ENCODE measurements around the gene PABPC1L. TPM values are rescaled to one million over a fixed set of nuclear protein-coding genes. Genes with fewer than 3 reads are reported as not detected.
A peak's percentile ranks its signal among the peaks of the same experiment; 100 is the strongest.
"Not testable (repeated sequence)": the region's sequence is repeated elsewhere in the genome, so short reads cannot be mapped to it uniquely, and the experiment has no call there.

PABPC1L gene
- 17.3 TPM for total RNA-seq (ENCODE audit: unreplicated experiment)
- long read RNA-seq: 0 reads

- H3K4me1 Mint-ChIP-seq (ENCODE audit: unreplicated experiment): peaks cover 11% of the 10 kb centered on the region
- H3K4me3 Mint-ChIP-seq (ENCODE audit: unreplicated experiment): peak within 1 kb of the TSS; percentile 84
- no peak for TF ChIP-seq CTCF (IDR thresholded peaks at IDR 0.05; ENCODE audit: unreplicated experiment)
- peak within 1 kb of the TSS; percentile 37 for H3K27ac Mint-ChIP-seq (ENCODE audit: unreplicated experiment)
- H3K27me3 Mint-ChIP-seq (ENCODE audit: unreplicated experiment): no peaks in the 10 kb centered on the region
- no peaks in the 10 kb centered on the region for H3K9me3 Mint-ChIP-seq (ENCODE audit: unreplicated experiment)
- peaks cover 26% of the 10 kb centered on the region for H3K36me3 Mint-ChIP-seq (ENCODE audit: low read depth, unreplicated experiment)
- DNase-seq (ENCODE audit: low spot score): peak; percentile 46
Observed at GRCh38 chr20:44909872-44910689, at the start of gene PABPC1L. PABPC1L (plus strand) TSS chr20:44910060; CDS start chr20:44910144, 84 bp downstream.

DNA sequence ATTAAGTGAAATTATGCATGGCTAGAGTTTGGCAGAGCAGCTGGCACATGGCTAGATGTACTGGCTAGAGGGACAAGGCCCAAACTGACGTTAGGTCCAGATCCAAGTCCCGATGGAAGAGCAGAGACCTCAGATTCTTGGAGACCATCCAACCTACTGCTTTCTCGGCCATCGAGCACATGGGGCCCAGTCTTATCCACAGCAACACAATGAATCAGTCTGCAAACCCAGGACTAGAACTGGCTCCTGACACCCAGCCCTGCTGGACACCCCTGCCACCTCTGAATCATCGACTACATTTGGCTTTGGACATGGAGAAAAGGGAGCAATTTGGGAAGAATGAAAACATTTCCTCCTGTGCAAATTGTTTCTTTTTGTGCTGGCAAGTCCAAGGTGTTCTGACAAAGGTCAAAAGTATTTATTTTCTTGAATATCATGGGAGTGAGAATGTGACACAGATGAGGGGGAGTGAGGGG, 48.3 kb upstream of the PABPC1L start:
- Mint-ChIP-seq H3K9me3 (ENCODE audit: unreplicated experiment) (no peaks in the 10 kb centered on the region), H3K27me3 (ENCODE audit: unreplicated experiment) (no peaks in the 10 kb centered on the region), H3K27ac (ENCODE audit: unreplicated experiment) (no peak overlapping the region), H3K36me3 (ENCODE audit: low read depth, unreplicated experiment) (no peaks in the 10 kb centered on the region), H3K4me3 (ENCODE audit: unreplicated experiment) (no peak overlapping the region), H3K4me1 (ENCODE audit: unreplicated experiment) (no peaks in the 10 kb centered on the region)
- DNase-seq (ENCODE audit: low spot score): no peak
- TF ChIP-seq CTCF (IDR thresholded peaks at IDR 0.05; ENCODE audit: unreplicated experiment): no peak

DNA sequence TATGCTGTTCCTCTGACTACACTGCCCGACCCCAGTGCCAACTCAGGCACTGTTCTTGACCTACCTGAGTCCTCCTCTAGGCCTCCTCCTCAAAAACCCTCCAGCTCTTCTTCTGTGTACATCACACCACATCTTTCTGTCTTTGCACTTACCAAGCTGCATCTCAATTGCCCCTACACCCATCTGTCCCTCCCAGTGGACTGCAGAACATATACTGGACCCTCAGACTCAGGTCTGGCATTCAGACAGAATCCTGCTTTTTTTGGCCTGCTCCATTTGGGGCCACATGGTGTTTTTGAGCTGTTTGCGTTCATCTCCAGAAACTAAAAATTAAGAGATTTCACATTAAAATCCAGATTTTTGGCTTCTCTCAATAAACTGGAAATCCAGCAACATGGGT, 47.6 kb upstream of the PABPC1L start:
- no peaks in the 10 kb centered on the region for H3K4me1 Mint-ChIP-seq (ENCODE audit: unreplicated experiment)
- H3K27ac Mint-ChIP-seq (ENCODE audit: unreplicated experiment): no peak overlapping the region

DNA sequence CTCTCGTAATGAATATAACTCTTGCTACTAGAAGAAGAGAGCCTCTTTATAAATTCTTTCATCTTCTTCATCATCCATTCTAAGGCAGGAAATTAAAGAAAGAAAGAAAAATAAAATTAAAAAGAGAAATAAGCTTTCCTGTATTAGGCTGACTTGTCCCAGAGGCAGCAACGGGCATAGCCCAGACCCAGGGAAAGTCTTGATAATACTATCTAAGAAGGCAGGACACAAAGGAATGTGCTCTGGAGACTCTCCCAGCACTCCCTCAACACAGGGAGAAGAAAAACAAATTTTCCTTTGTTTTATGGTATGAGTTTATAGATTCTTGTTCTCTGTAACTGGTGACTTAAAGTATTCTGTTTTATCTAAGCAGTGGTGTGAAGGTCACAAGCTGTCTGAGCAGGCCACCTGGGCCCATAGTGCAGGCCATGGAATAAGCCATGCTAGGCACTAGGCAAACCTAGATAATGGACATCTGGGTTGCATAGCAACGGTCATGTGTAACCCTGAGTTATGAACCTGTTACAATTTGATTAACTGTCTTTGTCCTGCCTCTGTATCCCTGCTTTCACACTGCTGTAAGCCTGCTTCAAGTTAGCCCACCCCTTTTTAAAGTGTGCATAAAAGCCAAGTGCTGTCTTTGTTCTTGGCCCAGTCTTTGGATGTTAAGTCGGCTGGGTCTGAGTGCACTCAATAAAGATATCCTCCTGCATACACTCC, 46.3 kb upstream of the PABPC1L start:
- H3K27me3 Mint-ChIP-seq (ENCODE audit: unreplicated experiment); H3K4me1 Mint-ChIP-seq (ENCODE audit: unreplicated experiment); H3K36me3 Mint-ChIP-seq (ENCODE audit: low read depth, unreplicated experiment); DNase-seq (ENCODE audit: low spot score); H3K9me3 Mint-ChIP-seq (ENCODE audit: unreplicated experiment); H3K27ac Mint-ChIP-seq (ENCODE audit: unreplicated experiment); H3K4me3 Mint-ChIP-seq (ENCODE audit: unreplicated experiment): not testable (repeated sequence)

More for the DNA sequence above, 47.6 kb upstream of the PABPC1L start:
- Mint-ChIP-seq H3K4me3 (ENCODE audit: unreplicated experiment) (no peak overlapping the region), H3K36me3 (ENCODE audit: low read depth, unreplicated experiment) (no peaks in the 10 kb centered on the region), H3K27me3 (ENCODE audit: unreplicated experiment) (no peaks in the 10 kb centered on the region), H3K9me3 (ENCODE audit: unreplicated experiment) (no peaks in the 10 kb centered on the region)
- no peak for DNase-seq (ENCODE audit: low spot score)
- TF ChIP-seq CTCF (IDR thresholded peaks at IDR 0.05; ENCODE audit: unreplicated experiment): no peak

DNA sequence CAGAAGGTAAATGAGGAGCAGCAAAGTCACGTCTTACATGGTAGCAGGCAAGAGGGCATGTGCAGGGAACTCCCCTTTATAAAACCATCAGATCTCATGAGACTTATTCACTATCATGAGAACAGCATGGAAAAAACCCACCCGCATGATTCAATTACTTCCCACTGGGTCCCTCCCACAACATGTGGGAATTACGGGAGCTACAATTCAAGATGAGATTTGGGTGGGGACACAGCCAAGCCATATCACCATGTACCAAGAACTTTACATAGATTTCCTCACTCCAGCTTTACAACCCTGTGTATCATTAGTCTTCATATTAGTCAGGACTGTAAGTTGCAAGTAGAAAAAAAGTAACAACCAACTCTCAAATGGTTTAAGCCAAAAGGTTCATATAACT, 45.4 kb upstream of the PABPC1L start:
- H3K4me3 Mint-ChIP-seq (ENCODE audit: unreplicated experiment); H3K4me1 Mint-ChIP-seq (ENCODE audit: unreplicated experiment); H3K36me3 Mint-ChIP-seq (ENCODE audit: low read depth, unreplicated experiment); DNase-seq (ENCODE audit: low spot score); H3K27ac Mint-ChIP-seq (ENCODE audit: unreplicated experiment); H3K9me3 Mint-ChIP-seq (ENCODE audit: unreplicated experiment); H3K27me3 Mint-ChIP-seq (ENCODE audit: unreplicated experiment): not testable (repeated sequence)

Data from endothelial cell (in vitro differentiated cells).